Measurements from ENCODE around the gene KRTDAP.

The KRTDAP gene

GRCh38 chr19:35490364-35490763 is at the start of gene KRTDAP:
Gene KRTDAP (minus strand): TSS chr19:35490464. CDS start chr19:35490442, 22 bp downstream.
- DNase-seq (ENCODE audit: low read depth) = no peak

- no peak for DNase-seq (ENCODE audit: low read depth)
These were observed 49.6 kb upstream of the KRTDAP start for GRCh38 chr19:35539850-35540249.

DNA sequence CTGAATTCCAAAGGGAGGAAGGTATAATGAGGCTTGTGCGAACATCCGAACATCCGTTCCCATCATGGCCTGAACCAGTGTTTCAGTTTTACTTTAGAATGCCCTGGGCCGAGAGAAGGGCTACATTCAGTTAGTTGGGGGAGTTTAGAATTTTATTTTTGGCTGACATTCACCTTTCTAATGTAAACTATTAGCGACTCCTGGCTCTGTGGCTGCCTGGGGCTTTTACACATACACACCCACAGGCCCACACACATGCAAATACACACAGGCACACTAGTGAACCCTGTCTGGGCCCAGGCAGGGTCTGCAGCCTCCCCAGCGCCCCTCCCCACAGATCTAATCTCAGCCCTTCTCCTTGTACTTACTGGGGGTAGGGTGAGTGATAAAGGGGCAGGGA is 49.0 kb upstream of the KRTDAP start:
- no peak for DNase-seq (ENCODE audit: low read depth)

GRCh38 chr19:35534803-35535480 is 44.7 kb upstream of the KRTDAP start:
- DNase-seq (ENCODE audit: low read depth) = no peak

DNA sequence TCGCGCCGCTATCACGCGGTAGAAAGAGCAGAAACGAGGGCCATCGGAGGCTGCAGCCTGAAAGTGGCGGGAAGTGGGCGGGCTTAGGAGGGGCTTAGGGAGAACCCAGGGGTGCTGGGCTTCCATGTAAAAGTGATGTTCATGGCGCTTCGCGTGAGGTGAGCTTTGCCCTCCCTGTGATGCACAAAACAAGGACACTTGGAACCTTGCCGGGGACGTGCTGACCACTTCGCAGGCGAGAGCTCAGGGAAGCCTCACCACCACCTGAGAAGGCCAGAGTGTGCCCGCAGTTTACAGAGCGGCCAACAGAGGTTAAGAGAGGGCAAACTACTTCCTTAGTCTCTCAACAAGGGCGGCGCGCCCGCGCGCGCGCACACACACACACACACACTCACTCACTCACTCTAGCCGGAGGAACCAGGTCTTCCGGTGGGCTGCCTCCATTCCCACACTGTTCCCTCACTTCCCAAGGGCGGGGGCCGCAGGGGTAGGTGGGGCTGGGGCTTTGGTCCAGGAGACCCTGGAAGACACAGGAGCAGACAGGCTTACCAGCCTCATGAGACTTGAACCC is 43.6 kb upstream of the KRTDAP start:
- no peak for DNase-seq (ENCODE audit: low read depth)

GRCh38 chr19:35533201-35533821 is 43.0 kb upstream of the KRTDAP start, which contains the start of gene GAPDHS:
Gene GAPDHS (plus strand): TSS chr19:35533456. CDS start chr19:35533528, 72 bp downstream.
- no peak for DNase-seq (ENCODE audit: low read depth)

DNA sequence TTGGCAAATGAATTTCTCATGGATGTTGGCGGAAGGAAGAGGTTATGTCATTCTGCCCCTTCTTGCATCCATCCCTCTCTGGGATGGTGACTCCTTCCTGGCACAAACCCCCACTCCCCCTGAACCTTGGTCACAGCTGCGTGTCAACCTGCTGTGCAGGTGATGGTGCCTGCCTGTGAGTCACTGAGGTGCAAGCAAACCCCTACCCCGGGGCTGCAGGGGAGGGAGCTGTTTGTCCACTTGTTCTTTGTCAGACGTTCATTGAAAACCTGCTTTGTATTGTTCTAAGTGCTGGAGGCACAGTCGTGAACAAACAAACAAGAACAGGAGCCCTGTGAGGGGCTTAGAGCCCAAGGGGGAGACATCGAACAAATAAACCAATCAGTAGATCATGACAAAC is 41.0 kb upstream of the KRTDAP start:
- no peak for DNase-seq (ENCODE audit: low read depth)

DNA sequence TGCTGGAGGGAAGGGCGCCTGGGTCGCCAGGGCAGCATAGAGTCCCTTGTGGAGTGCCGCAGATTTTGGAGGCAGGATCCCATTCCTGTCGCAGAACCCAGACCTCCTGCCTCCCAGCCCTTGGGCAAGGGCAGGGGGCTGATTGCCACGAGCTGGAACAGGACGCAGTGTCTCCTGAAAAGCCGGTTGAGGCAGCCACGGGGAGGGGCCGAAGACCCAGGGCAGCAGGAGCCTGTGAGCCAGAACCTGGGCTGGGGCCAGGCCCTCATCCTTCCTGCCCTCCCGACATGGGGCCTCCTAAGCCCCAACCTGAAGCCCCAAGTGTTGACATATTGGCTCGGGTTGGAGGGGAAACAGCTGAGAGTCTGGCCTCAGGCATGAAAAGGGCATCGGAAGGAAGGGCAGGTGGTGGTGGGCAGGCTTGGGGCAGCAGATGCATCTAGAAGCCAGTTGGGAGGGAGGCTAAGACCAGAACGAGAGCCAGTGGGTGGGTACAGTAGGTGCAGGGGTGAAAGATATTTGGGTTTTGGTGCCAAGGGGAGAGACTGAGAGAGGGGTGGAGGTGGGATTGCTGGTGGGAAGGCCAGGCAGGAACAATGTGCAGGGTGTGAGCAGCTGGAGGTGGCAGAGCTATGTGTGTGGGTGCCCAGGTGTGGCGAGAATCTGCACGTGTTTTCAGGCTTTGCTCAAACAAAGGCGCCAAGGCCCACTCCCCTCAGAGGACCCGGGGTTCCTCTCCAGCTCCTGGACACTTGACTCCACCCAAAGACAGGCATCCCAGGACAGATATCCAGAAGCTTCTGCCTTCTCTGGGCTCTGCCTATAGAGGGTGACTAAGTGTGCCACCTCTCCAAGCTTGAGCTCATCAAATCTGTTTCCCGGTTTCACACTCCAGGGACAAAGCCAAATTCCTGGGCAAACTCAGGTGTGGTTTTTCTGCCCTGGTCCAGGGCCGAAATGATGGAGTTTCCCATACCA is 39.3 kb upstream of the KRTDAP start:
- DNase-seq (ENCODE audit: low read depth) = no peak

- DNase-seq (ENCODE audit: low read depth) = peak; percentile 64
These were observed 38.2 kb upstream of the KRTDAP start, which contains the start of gene SBSN for GRCh38 chr19:35528218-35529038. Gene SBSN (minus strand): TSS chr19:35528311. CDS start chr19:35528281, 30 bp downstream.

GRCh38 chr19:35525873-35526272 is 35.6 kb upstream of the KRTDAP start:
- DNase-seq (ENCODE audit: low read depth) = no peak

DNA sequence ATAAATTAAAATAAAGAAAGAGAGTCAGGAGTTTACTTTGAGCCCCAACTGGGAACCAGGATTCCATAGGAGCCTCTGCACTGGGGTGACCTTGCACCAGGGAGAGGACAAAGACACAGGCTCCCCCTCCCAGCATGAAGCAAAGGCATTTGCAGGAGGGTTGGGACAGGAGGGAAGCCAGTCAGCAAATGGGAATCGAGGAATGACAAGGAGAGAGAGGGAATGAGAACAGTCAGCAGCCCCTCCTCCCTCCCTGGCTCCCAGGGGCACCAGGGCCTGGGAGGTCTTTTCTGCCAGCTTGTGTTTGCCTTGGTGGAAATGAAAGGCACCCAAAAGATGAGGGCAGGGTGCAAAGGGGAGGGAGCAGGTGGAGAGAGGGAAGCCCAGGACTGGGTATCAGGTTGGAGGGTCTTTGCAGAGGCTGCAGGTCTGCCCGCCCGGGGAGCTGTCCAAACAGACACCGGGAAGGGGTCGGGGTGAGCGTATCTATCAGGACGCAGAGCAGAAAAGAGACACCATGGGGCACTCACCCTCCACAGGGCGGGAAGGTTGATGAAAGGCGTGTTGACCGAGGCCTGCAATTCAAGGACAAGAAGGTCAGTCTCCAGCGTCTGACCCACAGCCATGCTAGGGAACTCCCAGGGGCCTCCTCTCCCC is 34.0 kb upstream of the KRTDAP start:
- no peak for DNase-seq (ENCODE audit: low read depth)

DNA sequence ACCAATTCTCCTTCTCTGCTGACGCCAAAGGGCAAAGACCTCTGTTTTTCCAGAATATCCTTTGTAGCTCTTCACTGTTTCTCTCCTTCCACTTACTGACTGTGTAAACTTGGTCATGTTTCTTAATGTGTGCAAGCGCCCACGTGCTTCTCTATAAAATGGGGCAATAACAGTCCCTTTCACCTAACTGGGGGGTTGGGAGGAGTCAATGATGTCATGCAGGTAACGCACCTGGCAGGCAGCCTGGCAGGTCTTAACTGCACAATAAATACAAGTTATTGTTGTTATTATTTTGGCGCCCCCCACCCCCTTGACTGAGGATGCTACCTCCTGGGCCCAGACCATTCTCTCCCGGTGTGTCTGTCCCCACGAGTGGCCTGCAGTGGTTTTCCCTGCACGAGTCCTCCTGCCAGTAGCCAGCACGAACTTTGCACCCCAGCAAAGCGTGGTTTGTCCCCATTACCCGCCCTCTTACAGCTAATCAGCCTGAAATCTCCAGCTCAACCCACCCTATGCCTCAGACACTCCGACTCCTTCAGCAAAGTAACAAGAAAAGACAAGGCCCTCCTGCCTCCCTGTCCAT is 32.6 kb upstream of the KRTDAP start:
- DNase-seq (ENCODE audit: low read depth) = no peak

DNA sequence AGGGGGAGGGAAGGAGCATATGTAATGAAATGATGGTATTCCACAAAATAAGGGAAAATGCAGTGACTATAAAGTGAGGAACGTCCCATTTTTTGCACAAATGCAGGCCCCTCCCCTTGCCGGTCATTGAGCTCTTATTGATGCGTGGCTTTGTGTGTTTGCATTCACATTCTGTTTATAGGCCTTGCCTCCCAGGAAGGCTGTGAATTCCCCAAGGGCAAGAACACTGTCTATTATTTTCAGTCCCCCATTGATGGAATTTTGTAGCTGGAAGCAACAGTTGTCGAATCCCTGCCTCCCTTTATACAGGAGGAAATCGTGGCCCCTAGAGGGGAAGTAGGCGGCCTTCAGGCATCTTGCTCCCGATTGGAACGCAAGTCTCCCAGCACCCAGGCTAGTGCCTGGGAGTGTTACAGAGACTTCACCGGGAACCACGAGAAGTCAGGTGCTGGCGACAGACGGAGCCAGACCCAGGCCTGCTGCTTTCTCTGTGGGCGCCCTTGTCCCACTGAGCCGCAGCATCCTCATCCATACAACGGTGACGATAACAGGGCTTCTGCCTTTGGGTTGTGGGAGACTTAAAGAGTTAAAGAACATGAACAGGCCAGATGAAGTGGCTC is 31.0 kb upstream of the KRTDAP start:
- DNase-seq (ENCODE audit: low read depth) = no peak

DNA sequence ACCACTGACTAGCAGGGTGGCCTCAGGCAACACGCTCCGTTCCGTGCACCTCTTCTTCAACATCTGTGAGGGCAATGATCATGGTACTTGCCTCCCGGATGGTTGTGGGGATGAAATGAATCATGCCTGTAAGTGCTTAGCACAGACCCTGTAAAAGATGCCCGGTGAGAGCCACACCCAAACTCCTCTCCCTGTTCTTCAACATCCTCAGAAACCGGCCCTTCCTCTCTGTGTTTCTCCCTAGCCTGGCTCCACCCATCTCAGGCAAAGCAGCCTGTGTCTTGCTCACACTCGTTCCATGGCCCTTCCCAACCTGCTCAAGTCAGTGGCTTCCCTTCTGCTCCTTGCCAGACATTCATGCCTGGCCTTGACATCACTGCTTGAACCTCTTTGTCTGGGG is 29.0 kb upstream of the KRTDAP start:
- no peak for DNase-seq (ENCODE audit: low read depth)

DNA sequence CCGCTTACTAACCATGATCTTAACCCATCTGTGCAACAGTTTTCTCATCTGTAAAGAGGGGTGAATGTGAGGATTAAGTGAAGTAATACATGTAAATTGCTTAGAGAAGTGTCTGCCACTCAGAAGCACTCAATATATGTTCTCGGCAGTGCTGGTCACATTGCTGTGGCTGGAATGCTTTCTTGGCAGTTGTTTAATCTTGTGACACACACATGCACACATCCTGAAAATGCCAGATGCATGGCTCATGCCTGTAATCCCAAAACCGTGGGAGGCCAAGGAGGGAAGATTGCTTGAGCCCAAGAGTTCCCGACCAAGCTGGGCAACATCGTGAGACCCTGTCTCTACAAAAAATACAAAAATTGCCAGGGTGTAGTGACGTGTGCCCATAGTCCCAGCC is 28.0 kb upstream of the KRTDAP start:
- peak; percentile 89 for DNase-seq (ENCODE audit: low read depth)

GRCh38 chr19:35517342-35517741 is 27.1 kb upstream of the KRTDAP start:
- DNase-seq (ENCODE audit: low read depth) = no peak

DNA sequence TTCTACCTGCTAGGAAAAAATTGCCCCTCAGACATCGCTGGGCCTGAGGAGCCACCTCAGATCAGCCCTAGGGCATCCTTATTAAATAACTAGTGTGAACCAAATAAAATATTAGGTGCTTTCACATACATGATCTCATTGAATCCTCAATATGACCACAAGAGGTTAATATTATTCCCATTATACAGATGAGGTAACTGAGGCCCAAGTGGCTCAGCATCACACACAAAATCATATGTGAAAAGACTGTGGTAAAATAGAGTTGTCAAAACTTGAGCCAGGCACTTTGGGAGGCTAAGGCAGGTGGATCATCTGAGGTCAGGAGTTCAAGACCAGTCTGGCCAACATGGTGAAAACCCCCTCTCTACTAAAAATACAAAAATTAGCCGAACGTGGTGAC is 26.0 kb upstream of the KRTDAP start:
- DNase-seq (ENCODE audit: low read depth) = no peak

- DNase-seq (ENCODE audit: low read depth) = no peak
These were observed 24.1 kb upstream of the KRTDAP start for GRCh38 chr19:35514282-35514809.

DNA sequence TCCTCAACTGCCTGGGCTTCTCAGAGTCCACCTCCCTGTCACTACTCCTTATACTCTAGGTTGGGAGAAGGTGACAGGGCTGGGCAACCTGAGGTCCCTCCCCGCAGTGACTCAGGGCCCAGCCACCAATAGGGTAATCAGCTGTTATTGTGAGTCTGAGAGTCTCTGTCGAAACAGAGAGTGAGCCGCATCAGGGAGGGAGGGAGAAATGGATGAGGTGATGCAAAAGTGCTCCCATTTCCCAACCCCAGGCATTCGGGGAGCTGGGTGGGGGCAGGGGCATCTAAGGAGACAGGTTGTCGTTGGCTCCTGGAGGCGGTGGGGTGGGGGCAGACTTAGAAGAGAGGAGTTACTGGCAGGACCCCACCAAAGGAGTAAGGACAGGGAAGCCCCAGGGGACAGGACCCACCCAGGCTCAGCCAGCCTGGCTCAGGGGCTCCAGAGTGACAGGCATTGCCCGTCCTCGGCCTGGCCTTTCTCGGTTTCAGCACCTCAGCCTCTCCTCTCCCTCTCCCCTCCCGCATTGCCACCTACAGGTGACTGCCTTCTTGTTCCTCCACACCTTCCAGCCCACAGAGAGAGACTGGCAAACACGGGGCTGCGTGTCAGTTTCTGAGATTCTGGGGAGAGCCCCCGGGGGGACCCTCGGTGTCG is 23.5 kb upstream of the KRTDAP start, which contains the start of gene DMKN:
Gene DMKN (minus strand): TSS at position 22 of the 654 bp plus-strand sequence. CDS start 174 bp downstream, outside the sequence.
- DNase-seq (ENCODE audit: low read depth) = no peak

All from GM04504 (cell line).